HG03280 (cell line): ENCODE measurements around the gene STK32C.

Source experiments
- ATAC-seq: cut with Tn5 transposase; IDR thresholded peaks from one replicate; pipeline ENCODE4 v1.9.1; 2021; ENCODE audit warnings: mild to moderate bottlenecking, moderate library complexity; ENCODE audit not compliant: unreplicated experiment

The STK32C gene

GRCh38 chr10:132236161-132236560, 71.6 kb downstream of the STK32C start:
- no peak for ATAC-seq

DNA sequence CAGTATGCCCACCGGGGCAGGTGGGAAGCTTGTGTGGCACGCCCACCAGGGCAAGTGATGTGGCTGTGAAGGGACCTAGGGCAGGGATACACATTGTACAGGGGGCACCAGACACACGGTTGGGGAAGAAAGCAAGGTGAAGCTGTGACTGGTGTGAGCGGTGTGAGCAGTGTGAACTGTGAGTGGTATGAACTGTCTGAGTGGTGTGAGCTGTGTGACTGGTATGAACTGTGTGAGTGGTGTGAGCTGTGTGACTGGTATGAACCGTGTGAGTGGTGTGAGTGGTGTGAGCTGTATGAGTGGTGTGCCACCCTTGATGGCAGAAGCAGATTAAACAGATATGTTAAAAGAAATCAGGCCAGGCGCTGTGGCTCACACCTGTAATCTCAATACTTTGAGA, 72.9 kb downstream of the STK32C start:
- ATAC-seq: no peak

GRCh38 chr10:132233501-132234085, 74.2 kb downstream of the STK32C start:
- no peak for ATAC-seq

DNA sequence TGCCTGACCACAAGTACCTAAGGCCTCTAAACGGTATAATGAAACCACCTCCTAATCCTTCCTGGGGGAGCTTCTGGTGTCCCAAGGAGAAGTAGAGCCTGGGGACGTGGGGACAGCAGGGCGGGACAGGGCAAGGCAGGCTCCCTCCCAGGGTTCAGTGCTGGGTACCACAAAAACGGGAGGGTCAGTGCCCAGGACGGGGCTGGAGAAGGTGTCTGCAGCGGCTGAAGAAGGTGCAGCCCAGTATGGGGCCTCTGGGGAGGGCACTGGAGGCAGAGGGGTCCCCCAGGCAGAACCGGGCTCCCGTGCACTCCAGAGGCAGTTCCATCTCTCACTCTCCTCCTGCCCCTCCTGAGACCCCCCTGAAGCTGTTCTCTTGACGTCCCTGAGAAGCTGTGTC, 74.8 kb downstream of the STK32C start:
- no peak for ATAC-seq

DNA sequence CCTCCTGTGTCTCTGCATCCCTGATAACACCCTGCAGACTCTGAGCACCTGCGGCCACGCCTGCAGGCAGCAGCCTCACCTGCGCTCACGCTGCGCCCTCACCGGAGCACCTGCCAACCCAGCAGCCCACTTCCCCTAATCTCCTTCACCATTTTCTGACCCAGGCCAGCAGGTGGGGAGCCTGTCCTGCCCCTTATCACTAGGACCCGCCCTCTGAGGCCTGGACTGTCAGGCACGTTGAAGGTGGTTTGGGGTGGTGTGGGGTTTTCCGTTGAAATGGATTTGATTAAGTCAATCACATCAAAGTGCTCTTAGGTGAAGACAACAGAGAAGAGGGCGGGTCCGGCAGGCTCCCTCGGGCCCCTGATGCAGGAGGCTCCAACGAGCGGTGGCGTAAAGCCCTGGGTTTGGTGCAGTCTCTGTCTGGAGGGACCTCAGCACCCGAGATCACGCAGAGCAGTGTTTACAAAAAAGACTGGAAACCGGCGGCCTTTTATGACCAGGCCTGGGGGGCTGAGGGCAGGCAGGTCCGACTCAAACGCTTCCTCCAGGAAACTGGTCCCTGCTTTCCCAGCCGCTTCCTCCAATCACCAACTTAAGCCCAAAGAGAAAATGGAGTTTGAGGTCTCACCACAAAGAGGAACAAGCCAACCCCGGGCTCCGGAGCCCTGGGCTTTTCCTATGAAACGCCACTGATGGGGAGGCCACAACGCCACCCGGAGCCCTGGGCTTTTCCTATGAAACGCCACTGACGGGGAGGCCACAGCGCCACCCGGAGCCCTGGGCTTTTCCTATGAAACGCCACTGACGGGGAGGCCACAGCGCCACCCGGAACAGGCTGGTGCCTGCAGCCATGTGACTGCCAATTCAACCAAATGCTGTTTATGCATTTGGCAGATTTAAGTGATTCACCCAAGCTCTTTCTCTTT, 75.5 kb downstream of the STK32C start:
- ATAC-seq: no peak

GRCh38 chr10:132231656-132232022, 76.1 kb downstream of the STK32C start:
- ATAC-seq: no peak

- ATAC-seq: no peak
These were observed 77.1 kb downstream of the STK32C start for GRCh38 chr10:132230557-132231210.

DNA sequence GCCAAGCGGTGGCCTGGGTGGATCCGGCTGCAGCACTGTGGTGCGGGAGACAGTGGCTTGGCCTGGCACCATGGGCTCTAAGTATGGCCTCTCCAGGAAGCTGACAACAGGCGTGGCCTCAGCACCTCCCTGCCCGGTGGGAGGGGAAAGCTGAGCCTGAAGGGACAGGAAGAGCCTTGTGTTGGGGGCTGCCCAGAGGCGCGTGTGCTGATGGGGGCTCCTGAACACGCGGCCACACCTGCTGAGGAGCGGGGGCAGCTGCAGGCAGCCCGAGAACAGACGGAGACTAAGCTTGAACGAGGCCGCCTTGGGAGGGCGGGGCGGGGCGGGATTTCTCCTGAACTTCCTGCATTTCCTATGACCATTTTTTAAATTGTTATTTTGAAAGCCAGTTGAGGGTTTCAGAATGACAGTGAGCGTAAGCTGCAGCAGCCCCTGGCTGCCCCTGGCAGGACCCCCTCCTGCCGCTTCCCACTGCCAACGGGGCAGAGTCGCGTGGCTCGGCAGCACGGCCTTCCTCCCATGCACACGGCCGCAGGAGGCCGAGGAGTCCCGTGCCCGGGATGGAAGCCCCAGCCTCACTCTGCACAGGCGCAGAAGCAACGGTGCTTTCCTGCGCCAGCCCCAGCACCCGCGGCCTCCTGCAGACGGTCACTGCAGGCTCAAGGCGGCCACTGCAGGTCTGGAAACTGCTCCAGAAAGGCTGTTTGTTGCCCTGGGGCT, 77.8 kb downstream of the STK32C start:
- no peak for ATAC-seq

- no peak for ATAC-seq
These were observed 78.7 kb downstream of the STK32C start for GRCh38 chr10:132229096-132229495.

GRCh38 chr10:132228616-132229015, 79.1 kb downstream of the STK32C start:
- no peak for ATAC-seq

GRCh38 chr10:132227851-132228390, 79.8 kb downstream of the STK32C start:
- ATAC-seq: no peak

GRCh38 chr10:132226586-132227405, 81.0 kb downstream of the STK32C start:
- no peak for ATAC-seq

DNA sequence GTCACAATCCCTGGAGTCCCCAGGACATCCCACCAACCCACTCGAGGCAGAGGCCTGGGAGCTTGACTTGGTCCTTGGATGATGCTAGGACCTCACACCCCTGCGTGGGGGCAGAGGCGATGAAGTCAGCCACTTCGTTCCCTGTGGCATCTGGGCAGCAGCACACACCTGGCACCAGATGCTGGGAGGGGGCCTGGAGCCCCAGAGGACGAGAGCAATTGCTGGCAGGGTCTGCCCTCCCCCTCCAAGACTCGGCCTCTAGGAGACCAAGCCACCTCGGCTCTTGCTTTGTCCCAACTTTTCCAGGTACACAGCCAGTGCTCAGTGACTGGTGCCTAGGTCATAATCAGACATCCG, 81.9 kb downstream of the STK32C start:
- ATAC-seq: no peak

DNA sequence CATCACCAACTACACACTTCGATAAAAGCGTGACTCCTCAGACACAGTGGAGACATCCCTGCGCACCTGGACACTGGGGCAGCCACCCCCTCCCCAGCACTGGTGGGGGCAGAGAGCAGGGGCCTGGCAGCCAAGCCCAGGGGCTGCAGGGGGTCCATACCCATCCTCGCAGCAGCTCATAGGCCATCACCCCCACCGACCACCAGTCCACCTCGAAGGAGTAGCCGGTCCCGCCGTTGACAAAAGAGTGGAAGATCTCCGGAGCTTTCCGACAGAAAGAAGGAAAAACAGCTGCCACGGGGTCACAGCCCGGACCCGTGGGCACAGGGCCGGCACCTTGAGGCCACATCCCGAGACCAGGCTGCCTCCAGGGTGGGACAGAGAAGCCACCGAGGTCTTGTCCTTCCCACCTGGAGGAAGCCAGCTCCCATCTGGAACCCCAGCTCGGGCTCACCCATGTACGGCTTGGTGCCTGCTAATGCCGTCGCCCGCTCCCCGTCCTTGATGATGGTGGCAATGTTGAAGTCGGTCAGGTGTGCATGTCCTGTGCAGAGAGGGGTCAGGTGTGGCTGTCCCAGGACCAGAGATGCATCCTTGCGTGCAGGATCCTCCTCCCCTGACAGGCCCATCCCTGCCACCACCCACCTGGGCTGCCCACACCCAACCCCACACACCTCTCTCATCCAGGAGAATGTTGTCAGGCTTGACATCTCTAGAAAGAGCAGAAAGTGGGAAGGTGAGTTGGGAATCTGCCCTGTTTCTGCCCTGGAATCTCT, 82.5 kb downstream of the STK32C start:
- ATAC-seq: no peak

DNA sequence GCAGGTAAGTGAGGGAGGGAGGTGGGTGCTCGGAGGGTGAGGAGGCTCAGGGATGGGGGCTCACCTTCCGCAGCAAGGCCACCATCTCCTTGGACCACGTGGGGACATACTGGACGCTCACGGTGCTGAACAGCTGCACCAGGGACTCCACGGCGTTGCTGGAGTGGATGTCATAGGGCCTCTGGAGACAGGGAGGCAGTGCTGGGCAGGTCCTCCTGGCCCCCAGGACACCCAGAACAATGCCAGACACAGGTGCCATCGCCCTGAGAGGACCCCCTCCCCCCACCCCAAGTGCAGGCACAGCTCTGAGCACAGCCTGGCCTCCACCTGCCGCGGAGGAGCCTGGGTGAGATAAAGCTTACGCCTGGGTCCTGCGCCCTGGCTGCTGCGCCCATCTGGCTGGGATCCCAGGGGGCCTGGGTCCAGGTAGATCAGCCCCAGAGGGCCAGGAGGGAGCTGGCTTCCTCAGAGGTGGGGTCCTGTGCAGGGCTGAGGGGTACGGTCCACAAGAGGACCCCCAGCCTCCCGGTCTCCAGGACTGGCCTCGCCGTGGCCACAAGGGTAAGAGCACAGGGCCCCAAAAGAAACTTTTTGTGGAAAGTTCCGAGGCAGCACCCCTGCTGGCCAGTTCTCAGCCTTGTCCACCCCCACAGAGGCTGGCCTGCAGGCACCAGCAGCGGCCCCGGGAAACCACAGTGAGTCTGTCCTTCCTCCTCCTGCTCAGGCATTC, 83.2 kb downstream of the STK32C start:
- ATAC-seq: no peak

GRCh38 chr10:132223611-132224342, 84.0 kb downstream of the STK32C start:
- ATAC-seq: no peak

DNA sequence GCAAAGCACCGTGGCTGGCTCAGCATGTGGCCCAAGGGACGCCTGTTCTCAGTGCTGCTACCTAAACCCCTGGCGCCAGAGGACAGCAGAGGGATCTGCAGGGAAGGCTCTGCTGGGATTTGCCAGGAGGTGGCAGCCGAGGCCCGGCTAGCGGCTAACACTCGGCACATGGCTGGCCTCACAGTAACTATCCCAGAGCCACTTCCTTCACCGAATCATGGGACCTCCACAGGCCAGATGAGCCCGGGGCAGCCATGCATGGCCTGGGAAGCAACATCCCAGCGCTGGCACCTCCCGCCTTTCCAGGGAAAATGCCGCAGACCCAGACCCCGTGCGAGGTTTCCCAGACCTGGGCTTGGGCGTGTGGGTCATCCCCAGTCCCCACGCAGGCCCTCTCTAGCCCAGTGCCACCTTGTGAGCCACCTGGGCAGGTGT, 84.6 kb downstream of the STK32C start:
- ATAC-seq: peak; percentile 78

- no peak for ATAC-seq
These were observed 85.0 kb downstream of the STK32C start for GRCh38 chr10:132222726-132223125.
